ENCODE data around the gene DHRS3.

DNA sequence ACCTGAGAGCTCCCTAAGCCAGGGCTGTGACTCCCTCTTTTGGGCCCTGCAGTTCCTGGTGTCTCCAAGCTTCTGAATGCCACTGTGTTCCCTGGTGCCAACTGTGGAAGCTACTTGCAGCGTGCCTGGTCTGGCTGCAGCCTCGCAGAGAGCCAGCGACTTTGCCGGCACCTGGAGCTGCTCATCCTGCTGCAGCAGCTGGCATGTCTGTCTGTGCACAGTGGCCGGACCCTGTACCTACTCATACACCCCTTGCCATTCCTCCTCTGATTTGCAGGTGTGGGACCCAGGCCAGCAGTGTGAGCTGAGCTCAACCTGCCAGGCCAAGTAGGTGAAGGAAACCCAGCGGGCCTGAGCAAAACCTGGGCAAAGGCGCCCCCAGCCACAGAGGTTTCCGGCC, 13.6 kb upstream of the DHRS3 start:
- TF ChIP-seq EZH2 (IDR thresholded peaks at IDR 0.05) (no peak), POLR2AphosphoS5 (IDR thresholded peaks at IDR 0.05; ENCODE audit: borderline replicate concordance, low read depth, low read length) (no peak), FOXP2 (optimal IDR thresholded peaks at IDR 0.05; ENCODE audit: control extremely low read depth, extremely low read length, insufficient read depth) (no peak)

Measured in SK-N-MC (cell line).